Measurements from ENCODE around the gene CBLIF. TPM values are rescaled to one million over a fixed set of nuclear protein-coding genes. Genes with fewer than 3 reads are reported as not detected.
A peak's percentile ranks its signal among the peaks of the same experiment; 100 is the strongest.

Gene CBLIF
- polyA plus RNA-seq, 1 donor (not counting 4 experiments of a cell fraction or from before 2014, with no cell fraction given), result not detected

DNA sequence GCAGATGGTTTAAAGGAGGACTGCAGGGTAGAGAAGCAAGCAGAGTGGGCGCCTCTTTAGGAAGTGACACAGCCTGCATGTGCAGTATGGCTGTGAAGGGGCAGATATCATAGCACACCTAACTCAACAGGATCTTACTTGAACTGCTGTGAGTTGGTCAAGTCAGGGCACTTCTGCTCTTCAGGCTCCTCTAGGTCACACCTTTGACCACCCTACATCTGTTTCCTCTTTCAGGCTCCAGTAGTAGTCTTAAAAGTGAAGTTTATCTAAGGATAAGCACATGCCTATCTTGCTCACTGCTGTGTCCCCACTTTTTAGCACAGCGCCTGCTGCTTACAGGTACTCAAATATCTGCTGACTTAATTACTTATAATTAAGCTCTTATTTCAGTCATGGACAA, 41.2 kb downstream of the CBLIF start:
- Histone ChIP-seq H3K9ac (ENCODE audit: control insufficient read depth, extremely low read depth, insufficient read depth, low read length) (no peak overlapping the region), H3K27me3 (ENCODE audit: control insufficient read depth, extremely low read depth, insufficient read depth, low read length) (no peaks in the 10 kb centered on the region), H3K9me1 (ENCODE audit: control insufficient read depth, extremely low read depth, insufficient read depth, low read length) (no peaks in the 10 kb centered on the region), H3K9me3 (ENCODE audit: control insufficient read depth, low read depth, low read length) (no peaks in the 10 kb centered on the region), H3K4me3 (ENCODE audit: control insufficient read depth in 2 of 3, extremely low read depth in 1 of 3, insufficient read depth in 2 of 3, low read depth in 1 of 3, low read length in 3 of 3) (no peak overlapping the region), H4K20me1 (ENCODE audit: control insufficient read depth, extremely low read depth, insufficient read depth, low read length) (no peaks in the 10 kb centered on the region), H3K4me1 (ENCODE audit: control insufficient read depth, extremely low read depth, insufficient read depth, low read length) (peaks cover 7% of the 10 kb centered on the region), H3K36me3 (ENCODE audit: control insufficient read depth in 2 of 2, extremely low read depth in 1 of 2, insufficient read depth in 2 of 2, low read length in 2 of 2) (peaks cover 29 to 34% of the 10 kb centered on the region in 2 experiments), H2AFZ (ENCODE audit: control insufficient read depth, low read length) (no peak overlapping the region), H3K4me2 (ENCODE audit: control insufficient read depth, extremely low read depth, insufficient read depth, low read depth, low read length) (no peak overlapping the region), H3K27ac (ENCODE audit: control insufficient read depth, insufficient read depth, low read length) (no peak overlapping the region), H3K79me2 (ENCODE audit: control insufficient read depth, insufficient read depth, low read length) (peaks cover 2% of the 10 kb centered on the region)
- FAIRE-seq (no peak), DNase-seq (ENCODE audit: low read depth, low spot score) (no peak)
- dilution Hi-C loops (cut with MboI; ENCODE audit: extremely low pct_ligation_motif_present, low sequenced_read_pairs), result no loop called here
- TF ChIP-seq, protein P1, sequence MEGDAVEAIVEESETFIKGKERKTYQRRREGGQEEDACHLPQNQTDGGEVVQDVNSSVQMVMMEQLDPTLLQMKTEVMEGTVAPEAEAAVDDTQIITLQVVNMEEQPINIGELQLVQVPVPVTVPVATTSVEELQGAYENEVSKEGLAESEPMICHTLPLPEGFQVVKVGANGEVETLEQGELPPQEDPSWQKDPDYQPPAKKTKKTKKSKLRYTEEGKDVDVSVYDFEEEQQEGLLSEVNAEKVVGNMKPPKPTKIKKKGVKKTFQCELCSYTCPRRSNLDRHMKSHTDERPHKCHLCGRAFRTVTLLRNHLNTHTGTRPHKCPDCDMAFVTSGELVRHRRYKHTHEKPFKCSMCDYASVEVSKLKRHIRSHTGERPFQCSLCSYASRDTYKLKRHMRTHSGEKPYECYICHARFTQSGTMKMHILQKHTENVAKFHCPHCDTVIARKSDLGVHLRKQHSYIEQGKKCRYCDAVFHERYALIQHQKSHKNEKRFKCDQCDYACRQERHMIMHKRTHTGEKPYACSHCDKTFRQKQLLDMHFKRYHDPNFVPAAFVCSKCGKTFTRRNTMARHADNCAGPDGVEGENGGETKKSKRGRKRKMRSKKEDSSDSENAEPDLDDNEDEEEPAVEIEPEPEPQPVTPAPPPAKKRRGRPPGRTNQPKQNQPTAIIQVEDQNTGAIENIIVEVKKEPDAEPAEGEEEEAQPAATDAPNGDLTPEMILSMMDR (optimal IDR thresholded peaks at IDR 0.05 in 1 of 3, IDR thresholded peaks at IDR 0.05 in 1 of 3, conservative IDR thresholded peaks at IDR 0.05 in 1 of 3; ENCODE audit: extremely low read depth in 1 of 3, insufficient read depth in 2 of 3, low read length in 3 of 3), result no peak
- no peak for TF ChIP-seq EZH2 (IDR thresholded peaks at IDR 0.05; ENCODE audit: low read length)

DNA sequence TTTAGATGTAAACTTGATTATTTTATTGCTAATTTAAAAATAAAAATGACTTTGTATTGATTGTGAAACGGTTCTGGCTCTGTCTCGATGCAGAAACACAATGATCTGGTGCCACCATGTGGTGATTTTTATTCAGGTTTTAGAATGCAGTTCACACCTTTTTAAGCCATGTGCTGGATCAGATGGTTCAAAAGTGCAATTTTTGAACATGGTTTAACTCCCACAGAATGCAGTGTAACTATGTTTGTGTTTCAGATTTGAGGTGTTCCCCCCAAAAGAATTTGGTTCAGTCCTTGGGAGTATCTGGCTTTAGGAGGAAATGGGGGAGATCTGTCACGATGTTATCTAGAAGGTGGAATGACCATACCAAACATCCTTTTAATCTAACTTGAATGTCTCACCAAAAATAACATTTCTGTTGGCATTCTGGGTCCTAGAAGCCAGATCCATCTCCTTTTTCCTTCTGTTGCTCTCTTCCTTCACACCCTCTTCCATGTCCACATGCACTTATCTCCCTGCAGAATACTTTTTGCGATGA, 42.6 kb downstream of the CBLIF start:
- no peak for DNase-seq (ENCODE audit: low read depth, low spot score)
- H3K9ac ChIP-seq (ENCODE audit: control insufficient read depth, extremely low read depth, insufficient read depth, low read length), result no peak overlapping the region
- no peaks in the 10 kb centered on the region for H3K27me3 ChIP-seq (ENCODE audit: control insufficient read depth, extremely low read depth, insufficient read depth, low read length)
- no peak overlapping the region for H3K4me2 ChIP-seq (ENCODE audit: control insufficient read depth, extremely low read depth, insufficient read depth, low read depth, low read length)
- H3K36me3 ChIP-seq (ENCODE audit: control insufficient read depth in 2 of 2, extremely low read depth in 1 of 2, insufficient read depth in 2 of 2, low read length in 2 of 2), result peaks cover 26 to 29% of the 10 kb centered on the region in 2 experiments
- no peaks in the 10 kb centered on the region for H4K20me1 ChIP-seq (ENCODE audit: control insufficient read depth, extremely low read depth, insufficient read depth, low read length)
- no peak for FAIRE-seq
- no peaks in the 10 kb centered on the region for H3K79me2 ChIP-seq (ENCODE audit: control insufficient read depth, insufficient read depth, low read length)
- no peak for TF ChIP-seq EZH2 (IDR thresholded peaks at IDR 0.05; ENCODE audit: low read length)
- TF ChIP-seq, protein P1 (optimal IDR thresholded peaks at IDR 0.05 in 1 of 3, IDR thresholded peaks at IDR 0.05 in 1 of 3, conservative IDR thresholded peaks at IDR 0.05 in 1 of 3; ENCODE audit: extremely low read depth in 1 of 3, insufficient read depth in 2 of 3, low read length in 3 of 3), result peak; percentile 33 to 49 (median 43)
- H3K4me1 ChIP-seq (ENCODE audit: control insufficient read depth, extremely low read depth, insufficient read depth, low read length), result peaks cover 4% of the 10 kb centered on the region
- no peak overlapping the region for H2AFZ ChIP-seq (ENCODE audit: control insufficient read depth, low read length)
- H3K27ac ChIP-seq (ENCODE audit: control insufficient read depth, insufficient read depth, low read length), result no peak overlapping the region
- dilution Hi-C loops (cut with MboI; ENCODE audit: extremely low pct_ligation_motif_present, low sequenced_read_pairs), result no loop called here
- no peak overlapping the region for H3K4me3 ChIP-seq (ENCODE audit: control insufficient read depth in 2 of 3, extremely low read depth in 1 of 3, insufficient read depth in 2 of 3, low read depth in 1 of 3, low read length in 3 of 3)
- no peaks in the 10 kb centered on the region for H3K9me3 ChIP-seq (ENCODE audit: control insufficient read depth, low read depth, low read length)
- no peaks in the 10 kb centered on the region for H3K9me1 ChIP-seq (ENCODE audit: control insufficient read depth, extremely low read depth, insufficient read depth, low read length)

Data from keratinocyte (primary cell).